ENCODE results near the gene AP5S1. TPM values are rescaled to one million over a fixed set of nuclear protein-coding genes. Genes with fewer than 3 reads are reported as not detected.
A peak's percentile ranks its signal among the peaks of the same experiment; 100 is the strongest.

AP5S1 gene
- total and polyA plus RNA-seq, 2 of the 4 experiments (the other 2 are of a cell fraction) = 10.1 to 11.7 TPM

DNA sequence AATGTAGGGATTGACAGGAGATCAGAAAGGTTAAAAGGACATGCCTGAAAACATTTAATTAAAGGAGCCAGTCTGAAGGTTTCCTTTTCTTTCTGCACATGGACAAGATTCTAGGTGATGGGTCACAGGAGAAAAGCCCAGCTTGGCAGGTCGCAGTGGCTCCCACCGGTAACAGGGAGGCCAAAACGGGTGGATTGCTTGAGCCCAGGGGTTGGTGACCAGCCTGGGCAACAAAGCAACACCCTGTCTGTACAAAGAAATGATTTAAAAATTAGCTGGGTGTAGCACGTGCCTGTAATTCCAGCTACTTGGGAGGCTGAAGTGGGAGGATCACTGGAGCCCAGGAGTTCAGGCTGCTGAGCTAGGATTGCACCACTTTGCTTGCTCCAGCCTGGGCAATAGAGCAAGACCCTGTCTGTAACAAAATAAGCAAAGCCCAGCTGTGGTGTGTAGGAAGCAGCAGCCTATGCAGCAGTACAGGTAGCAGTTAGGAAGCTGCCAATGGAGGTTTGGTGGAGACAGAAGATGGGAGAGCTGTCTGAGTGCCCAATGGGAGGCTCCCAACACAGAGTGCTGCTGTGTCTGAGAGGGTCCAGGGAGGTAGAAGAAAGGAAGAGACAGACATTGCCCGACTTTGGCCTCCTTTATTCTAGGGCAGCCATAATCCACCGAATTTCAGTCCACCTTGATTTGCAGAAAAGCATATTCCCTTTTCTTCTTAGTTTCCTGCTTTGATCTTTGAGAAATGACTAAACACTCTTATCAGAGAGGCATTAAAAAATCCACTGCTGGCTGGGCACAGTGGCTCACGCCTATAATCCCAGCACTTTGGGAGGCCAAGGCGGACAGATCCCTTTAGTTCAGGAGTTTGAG, 7.1 kb upstream of the AP5S1 start (continued):
- TF ChIP-seq BHLHE40 (IDR thresholded peaks at IDR 0.05; ENCODE audit: low read depth, low read length) = no peak
- no peak for TF ChIP-seq NFE2L2 (IDR thresholded peaks at IDR 0.05; ENCODE audit: low read depth, low read length)

DNA sequence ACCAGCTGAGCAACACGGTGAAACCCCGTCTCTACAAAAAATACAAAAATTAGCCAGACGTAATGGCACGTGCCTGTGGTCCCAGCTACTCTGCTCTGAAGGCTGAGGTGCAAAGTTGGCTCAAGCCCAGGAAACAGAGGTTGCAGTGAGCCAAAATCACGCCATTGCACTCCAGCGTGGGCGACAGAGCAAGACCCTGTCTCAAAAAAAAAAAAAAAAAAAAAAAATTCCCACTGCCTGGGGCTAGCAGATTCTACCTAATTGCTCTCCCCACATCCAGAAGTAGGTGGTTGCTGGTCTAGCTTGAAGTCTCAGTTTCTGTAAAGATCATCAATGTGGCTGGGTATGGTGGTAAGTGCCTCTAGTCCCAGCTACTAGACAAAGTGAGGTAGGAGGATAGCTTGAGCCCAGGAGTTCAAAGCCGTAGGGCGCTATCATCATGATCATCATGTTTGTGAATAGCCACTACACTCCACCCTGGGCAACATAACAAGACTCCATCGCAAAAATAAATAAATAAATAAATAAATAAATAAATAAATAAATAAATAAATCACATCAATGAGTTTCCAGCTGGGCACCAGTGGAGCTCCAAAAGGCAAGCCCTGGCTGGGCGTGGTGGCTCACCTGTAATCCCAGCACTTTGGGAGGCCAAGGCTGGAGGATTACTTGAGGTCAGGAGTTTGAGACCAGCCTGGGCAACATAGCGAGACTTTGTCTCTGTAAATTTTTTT, 6.3 kb upstream of the AP5S1 start:
- Histone ChIP-seq H3K56ac (ENCODE audit: extremely low read depth, insufficient read depth, low read length) (no peak overlapping the region), H2AK9ac (replicated peaks; ENCODE audit: low read depth, low read length, poor library complexity) (no peak overlapping the region), H4K5ac (ENCODE audit: low read depth, low read length) (no peak overlapping the region), H2BK5ac (ENCODE audit: low read depth, low read length, poor library complexity, severe bottlenecking) (no peak overlapping the region), H2BK120ac (ENCODE audit: low read depth, low read length) (peak overlapping the region; percentile 62; the same call in 1 of the 2 replicates), H3K27ac (ENCODE audit: insufficient read depth, low read length) (no peak overlapping the region), H3K27me3 (ENCODE audit: control insufficient read depth, insufficient read depth, low read length) (no peaks in the 10 kb centered on the region), H3K14ac (replicated peaks; ENCODE audit: low read depth, low read length) (no peak overlapping the region), H3K4ac (ENCODE audit: low read depth, low read length) (peak overlapping the region; percentile 91), H3K79me1 (ENCODE audit: low read depth in 1 of 2, low read length in 2 of 2) (peaks cover 4 to 28% of the 10 kb centered on the region in 2 experiments; a peak in 3 of 4 replicates), H2BK15ac (ENCODE audit: low read depth, low read length) (peak overlapping the region; percentile 88; the same call in 1 of the 3 replicates), H3K23ac (ENCODE audit: low read depth, low read length) (no peak overlapping the region), H3K9me3 (ENCODE audit: control insufficient read depth, insufficient read depth, low read length) (no peaks in the 10 kb centered on the region), H3K18ac (ENCODE audit: low read depth, low read length) (no peak overlapping the region), H3K4me1 (ENCODE audit: control insufficient read depth, insufficient read depth, low read length) (peaks cover 15% of the 10 kb centered on the region), H4K8ac (ENCODE audit: low read depth in 2 of 2, low read length in 2 of 2) (no peak overlapping the region; a peak in 2 of 4 replicates), H3K4me3 (ENCODE audit: insufficient read depth, low read depth, low read length) (no peak overlapping the region), H4K91ac (ENCODE audit: insufficient read depth, low read depth, low read length) (no peak overlapping the region), H3K36me3 (ENCODE audit: control insufficient read depth, insufficient read depth, low read length) (no peaks in the 10 kb centered on the region), H3K4me2 (ENCODE audit: low read depth, low read length) (no peak overlapping the region), H2BK20ac (ENCODE audit: low read depth, low read length) (peak overlapping the region; percentile 52; the same call in 1 of the 2 replicates), H2AFZ (replicated peaks; ENCODE audit: low read length, poor library complexity) (no peak overlapping the region), H4K20me1 (ENCODE audit: insufficient read depth, low read length) (no peaks in the 10 kb centered on the region), H3K9ac (ENCODE audit: low read depth, low read length) (no peak overlapping the region), H2AK5ac (ENCODE audit: low read depth, low read length) (peak overlapping the region; percentile 98; the same call in 1 of the 2 replicates), H3K9me1 (ENCODE audit: insufficient read depth, low read length) (peaks cover 19% of the 10 kb centered on the region)
- no TSS peak for BruUV-seq (replicated peaks)
- in situ Hi-C loops (cut with MboI; ENCODE audit: low sequenced_read_pairs) = no loop called here
- dilution Hi-C loops (cut with HindIII; ENCODE audit: low sequenced_read_pairs, unreplicated experiment) = no loop called here
- intact Hi-C loops (cut with micrococcal nuclease) = loop anchor here (2.0 kb wide), 1 partner anchor 15 kb away; no protein-coding TSS in a partner anchor
- no peak for ATAC-seq (ENCODE audit: low read depth)
- ChIA-PET CTCF (no interaction called here), POLR2A (ENCODE audit: unreplicated experiment) (no interaction called here)
- TF ChIP-seq MAFK (IDR thresholded peaks at IDR 0.05; ENCODE audit: low read depth, low read length) (no peak), NFE2L2 (IDR thresholded peaks at IDR 0.05; ENCODE audit: low read depth, low read length) (no peak)
- no peak for DNase-seq
- 88% methylated on average over 2 of the region's 12 CpGs; no CpG with 5 or more reads in 1 of the 2 experiments for WGBS, 2 experiments (ENCODE audit: extremely low coverage in 2 of 2, insufficient read length in 1 of 2)

Data from IMR-90 (cell line).